NCI-H1694 treated with DMSO at 0.1 percent for 48 hours (cell line): Measurements from ENCODE around the gene PTPRH.

Source experiments
- DNase-seq: peaks from one replicate; lab custom pipeline; 2025; lab: John Stamatoyannopoulos, UW

Gene PTPRH

DNA sequence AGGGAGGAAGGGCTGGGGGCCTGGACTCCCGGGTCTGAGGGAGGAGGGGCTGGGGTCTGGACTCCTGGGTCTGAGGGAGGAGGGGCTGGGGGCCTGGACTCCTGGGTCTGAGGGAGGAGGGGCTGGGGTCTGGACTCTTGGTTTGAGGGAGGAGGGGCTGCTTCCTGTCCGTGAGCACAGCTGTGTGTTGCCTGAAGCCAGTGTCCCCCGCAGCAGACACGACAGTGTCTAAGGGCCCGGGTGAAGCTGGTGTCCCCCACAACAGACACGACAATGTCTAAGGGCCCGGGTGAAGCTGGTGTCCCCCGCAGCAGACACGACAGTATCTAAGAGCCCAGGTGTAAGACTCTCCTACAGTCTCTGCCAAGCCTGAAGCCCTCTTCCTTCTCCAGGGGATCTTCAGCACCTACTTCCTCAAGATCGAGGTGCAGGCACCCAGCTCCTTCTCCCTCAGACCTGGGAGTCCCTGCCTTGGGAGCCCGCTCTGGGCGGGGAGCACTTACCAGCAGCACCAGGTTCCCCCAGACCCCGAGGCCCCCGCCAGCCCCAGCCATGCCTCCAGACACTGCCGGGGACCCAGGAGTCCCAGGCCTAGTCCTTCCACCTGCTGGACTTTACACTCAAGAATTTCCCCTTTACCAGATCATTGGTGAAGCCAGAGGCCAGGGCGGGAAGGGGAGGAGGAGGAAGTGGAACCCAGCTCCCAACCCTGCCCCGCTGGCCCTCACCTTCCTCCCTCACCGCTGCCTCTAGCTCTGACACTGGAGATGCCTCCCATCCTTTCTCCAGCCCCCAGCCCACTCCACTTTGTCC, at the start of gene PTPRH:
Gene PTPRH (minus strand): TSS at position 622 of the 813 bp plus-strand sequence. CDS start 68 bp downstream, at position 554.
- DNase-seq: no peak

- DNase-seq: no peak
Observed at GRCh38 chr19:55258476-55258827, 49.2 kb upstream of the PTPRH start.

GRCh38 chr19:55257461-55258420, 48.4 kb upstream of the PTPRH start:
- DNase-seq: no peak

DNA sequence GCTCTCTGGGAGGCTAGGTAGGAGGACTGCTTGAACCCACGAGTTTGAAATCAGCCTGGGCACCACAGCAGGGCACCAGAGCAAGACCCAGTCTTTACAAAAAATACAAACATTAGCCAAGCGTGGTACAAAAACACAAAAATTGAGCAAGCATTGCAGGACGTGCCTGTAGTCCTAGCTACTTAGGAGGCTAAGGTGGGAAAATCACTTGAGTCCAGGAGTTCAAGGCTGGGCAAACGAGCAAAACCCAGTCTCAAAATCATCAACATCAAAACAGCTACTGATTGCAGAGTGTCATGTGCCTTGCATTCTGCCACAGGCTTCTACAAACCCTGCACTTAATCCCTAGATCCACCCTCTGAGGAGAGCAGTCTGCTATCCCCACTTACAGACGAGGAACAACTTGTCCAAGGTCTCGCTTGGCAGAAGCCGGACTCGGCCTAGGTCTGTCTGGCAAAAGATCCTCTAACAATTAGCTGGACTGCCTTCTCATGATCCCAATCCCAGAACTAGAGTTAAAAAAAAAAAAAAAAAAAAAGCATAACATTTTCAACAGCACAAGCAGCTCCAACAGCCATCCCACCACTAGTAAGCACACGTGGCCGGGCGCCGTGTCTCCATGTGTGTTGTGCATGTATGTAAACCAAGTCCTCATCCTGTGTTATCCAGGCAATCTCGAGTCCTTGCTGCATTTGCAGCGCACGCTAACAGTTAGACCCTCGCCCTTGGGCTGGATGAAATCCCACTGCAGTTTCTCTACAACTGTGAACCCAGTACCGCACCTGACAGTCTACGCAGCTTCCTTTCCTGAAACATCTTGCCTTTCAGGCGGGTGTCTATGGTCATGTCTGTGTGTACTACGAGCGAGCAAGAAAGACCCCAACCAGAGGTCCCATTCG, 47.5 kb upstream of the PTPRH start:
- no peak for DNase-seq

DNA sequence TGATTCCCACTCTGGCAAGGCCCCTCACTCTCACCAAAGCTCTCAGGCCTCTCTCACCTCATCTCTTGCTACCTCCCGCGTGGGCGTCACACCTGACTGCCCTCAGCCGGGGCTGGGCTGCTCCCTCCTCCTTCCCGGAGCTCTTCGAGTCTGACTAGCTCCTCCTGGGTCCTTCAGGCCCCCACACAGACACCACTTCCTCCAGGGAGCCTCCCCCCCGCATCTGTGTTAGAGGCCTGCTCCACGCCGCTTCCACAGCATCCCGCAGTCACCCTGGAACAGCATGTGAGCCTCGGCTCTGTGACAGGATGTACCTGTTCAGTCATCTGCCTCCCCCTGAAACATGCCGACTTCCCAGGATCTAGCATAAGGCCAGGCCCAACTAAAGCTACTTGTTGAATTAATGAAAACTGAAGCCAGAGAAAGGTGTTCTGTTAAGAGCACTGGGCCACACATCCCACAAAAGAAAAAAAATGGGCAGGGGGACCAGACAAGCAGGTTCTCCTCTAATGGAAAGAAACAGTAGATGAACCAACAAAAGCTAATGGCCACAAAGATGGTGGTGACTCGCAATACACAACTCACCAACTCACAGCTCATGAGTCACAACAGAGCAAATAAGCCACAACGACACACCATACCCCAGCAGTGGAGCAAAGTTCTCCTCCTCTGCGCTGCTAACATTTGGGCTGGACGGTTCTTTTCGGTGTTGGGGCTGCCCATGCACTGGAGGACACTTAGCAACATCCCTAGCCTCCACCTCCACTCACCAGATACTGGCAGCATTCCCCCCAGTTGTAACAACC, 46.5 kb upstream of the PTPRH start:
- no peak for DNase-seq

DNA sequence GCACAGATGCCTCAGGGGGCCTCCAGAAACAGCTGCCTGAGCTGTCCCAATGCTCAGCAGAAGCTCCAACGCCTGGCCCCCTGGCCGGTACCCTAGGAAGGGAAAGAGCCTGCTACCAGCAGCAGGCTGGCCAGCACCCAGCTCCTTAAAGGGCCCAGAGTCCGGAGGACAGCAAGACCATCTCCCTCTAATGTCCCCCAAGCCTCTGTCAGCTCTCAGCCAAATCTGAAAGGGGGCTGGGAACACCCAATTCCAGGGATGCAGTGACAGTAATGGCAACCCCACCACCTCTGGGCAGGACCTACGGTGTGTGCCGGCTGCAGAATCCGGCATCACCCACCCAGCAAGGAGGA, 45.3 kb upstream of the PTPRH start:
- DNase-seq: no peak

- peak; percentile 2 for DNase-seq
Observed at GRCh38 chr19:55253842-55254624, 44.7 kb upstream of the PTPRH start.

DNA sequence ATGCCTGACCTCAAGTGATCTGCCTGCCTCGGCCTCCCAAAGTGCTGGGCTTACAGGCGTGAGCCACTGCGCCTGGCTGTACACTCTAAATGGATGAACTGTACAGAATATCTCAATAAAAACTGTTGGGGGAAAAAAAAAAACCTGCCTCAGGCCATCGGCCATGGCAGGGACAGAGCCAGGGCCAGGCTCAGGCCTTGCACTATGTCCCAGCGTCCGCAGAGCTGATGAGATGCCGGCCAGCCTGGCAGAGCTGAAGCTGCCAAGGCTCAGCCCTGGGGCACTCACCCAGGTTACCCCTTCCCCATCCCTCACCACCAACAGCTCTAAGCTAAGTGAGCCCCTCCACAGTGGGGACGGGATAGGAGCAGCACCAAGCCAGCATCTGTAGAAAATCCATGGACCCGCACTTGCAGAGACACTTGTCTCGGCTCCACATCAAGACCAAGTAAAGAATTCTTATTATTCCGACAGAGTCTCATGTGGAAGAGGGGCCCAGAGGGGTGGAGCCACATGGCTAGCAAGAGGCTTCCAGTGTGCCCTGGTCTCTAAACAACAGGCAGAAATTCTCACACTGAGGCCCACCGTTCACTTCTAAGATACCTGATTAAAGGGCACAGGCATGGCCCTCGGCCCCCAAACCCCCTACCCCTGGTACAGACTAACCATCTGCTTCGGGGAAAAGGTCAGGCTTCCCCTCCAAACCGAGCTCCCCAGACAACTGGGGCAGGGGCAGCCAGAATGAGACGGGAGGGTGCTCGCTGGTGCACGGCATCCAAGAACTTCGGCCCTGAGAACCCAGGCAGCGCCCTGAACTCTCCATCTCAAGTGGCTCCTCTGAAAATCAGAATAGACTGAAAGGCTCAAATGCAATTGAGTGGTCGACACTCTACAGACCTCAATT, 43.7 kb upstream of the PTPRH start:
- no peak for DNase-seq

DNA sequence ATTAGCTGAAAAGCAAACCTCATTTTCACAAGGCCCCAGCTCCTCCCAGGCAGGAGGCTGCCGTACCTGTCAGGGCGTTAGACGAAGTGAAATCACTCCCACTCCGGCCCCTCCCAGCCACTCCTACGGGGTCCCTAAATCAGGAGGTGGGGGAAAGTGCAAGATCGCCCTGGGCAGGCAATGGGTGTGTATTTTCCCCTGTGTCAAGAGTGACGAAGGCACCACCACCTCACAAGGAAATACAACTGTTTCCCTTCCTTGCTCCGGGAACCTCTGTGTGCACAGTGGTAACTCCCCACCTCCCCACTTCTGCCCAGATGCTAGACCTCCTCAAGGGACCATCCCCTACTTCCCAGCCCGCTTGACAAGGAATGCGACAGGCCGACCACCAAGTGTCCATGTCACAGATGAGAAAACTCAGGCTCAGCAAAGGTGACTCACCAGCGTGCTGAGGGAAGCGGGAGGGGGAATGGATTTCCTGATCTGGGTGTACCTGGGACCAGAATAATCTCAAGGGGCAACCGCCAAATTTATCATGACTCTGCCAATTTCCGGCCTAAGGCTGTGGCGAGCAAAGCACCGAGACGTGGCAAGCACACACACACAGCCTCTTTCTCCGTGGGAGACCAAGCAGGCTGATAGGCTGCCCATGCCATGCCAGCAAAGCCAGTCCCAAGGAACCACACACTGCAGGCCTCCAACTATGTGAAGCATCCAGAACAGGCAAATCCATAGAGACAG, 42.2 kb upstream of the PTPRH start:
- no peak for DNase-seq

DNA sequence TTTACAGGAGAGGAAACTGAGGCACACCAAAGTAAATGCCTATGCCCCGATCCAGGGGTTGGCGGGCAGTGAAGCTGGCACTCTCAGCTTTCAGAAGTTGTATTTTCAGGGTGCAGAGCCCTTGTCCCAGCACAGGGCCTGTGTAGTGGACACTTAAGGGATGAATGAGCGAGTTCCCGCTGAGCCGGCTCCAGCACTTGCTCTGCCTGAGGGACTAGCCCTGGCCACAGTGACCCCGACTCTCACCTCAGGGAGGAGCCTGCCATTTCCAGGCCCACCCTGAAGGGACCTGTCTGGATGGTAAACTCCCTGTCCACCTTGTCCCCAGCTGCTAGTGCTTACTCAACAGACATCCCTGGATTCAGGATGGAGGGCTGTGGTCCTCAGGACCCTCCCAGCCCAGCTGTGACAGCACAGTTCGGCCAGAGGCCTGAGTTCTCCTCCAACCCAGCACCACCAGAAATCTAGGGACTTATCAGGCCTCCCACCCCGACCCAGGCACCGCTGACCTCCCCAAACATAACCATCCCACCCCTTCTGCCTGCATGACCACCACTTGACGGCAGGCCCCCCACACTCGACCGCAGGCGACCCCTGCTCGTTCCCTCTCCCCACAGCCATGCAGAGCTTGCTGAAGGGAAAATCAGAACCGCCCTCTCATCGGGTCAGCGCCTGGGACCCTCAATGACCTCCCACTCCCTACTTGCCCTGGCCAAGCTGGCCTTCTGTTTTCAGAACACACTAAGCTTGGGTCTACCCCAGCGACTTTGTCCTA, 41.1 kb upstream of the PTPRH start:
- no peak for DNase-seq

DNA sequence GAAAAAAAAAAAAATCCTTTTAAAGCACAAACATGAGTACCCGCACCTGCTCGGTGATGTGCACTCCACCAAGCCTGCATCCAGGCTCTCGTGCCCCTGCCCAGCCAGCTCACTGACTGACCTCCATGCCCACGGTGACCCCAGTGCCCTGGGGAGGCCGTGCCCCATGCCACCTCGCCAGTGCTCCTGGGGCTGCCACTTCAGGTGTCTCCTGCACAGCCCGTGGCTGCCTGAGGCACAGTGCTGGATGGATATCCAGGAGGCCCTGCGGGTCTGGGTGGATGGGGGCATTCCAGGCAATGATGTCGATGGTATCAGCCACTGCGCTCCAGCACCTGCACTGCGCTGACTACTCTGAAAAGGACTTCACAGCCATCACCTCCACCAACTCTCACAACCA, 40.5 kb upstream of the PTPRH start:
- DNase-seq: no peak

DNA sequence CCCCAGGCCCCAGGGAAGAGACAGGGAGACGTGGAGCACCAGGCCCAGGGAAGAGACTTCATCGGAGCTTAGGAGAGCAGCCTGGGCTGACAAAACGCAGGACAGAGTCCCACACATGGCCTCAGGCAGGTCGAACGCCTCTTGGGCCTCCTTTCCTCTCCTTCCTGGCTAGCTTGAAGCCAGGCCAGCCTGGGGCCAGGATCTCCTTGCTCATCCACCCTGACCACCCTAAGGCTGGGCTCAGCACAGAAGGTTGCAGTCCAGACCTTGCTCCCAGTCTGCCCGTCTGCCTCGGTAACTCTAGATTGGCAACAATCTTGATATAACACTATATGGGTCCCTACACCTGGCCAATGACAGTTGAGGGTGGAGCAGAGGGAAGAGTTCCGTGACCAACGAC, 39.4 kb upstream of the PTPRH start:
- no peak for DNase-seq

- no peak for DNase-seq
Observed at GRCh38 chr19:55248166-55248675, 38.9 kb upstream of the PTPRH start.

DNA sequence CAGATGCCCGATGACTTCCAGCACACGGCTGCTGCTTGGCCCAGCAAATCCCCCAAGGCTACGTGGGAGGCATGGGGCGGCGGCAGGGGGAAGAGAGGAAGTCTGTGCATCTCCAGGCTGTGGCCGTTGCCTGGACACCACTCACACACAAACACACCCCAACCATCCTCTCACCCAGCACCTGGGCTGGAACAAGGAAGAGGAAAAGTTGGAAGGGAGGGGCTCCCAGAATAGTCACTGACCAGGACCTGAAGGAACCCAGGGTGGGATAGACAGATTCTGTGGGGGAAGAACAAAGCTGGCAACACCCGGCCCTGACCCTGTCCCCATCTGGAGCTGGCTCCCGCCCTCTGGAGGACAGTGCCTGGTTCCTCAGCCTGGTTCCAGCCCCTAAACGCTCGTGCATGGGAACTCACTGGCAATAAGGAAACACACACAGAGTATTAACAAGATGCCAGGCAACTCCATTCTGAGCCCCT, 38.4 kb upstream of the PTPRH start:
- peak; percentile 64 for DNase-seq

GRCh38 chr19:55246462-55247451, 37.5 kb upstream of the PTPRH start:
- no peak for DNase-seq

GRCh38 chr19:55245236-55245904, 36.1 kb upstream of the PTPRH start:
- no peak for DNase-seq
